HG02840 (cell line): Measurements from ENCODE around the gene ARRDC2.
"Not testable (repeated sequence)": the region's sequence is repeated elsewhere in the genome, so short reads cannot be mapped to it uniquely, and the experiment has no call there.

Source experiments
- ATAC-seq: cut with Tn5 transposase; IDR thresholded peaks from one replicate; pipeline ENCODE4 v1.9.1; 2021; ENCODE audit warnings: mild to moderate bottlenecking, moderate library complexity, moderate number of reproducible peaks; ENCODE audit not compliant: unreplicated experiment, low FRiP score

Gene ARRDC2

GRCh38 chr19:18013210-18014111, 5.5 kb downstream of the ARRDC2 start:
- no peak for ATAC-seq

GRCh38 chr19:18014197-18014596, 6.2 kb downstream of the ARRDC2 start:
- no peak for ATAC-seq

- ATAC-seq = no peak
Measured at GRCh38 chr19:18016209-18016910, 8.4 kb downstream of the ARRDC2 start.

- ATAC-seq = no peak
Measured at GRCh38 chr19:18017275-18018083, 9.5 kb downstream of the ARRDC2 start.

- ATAC-seq = no peak
Measured at GRCh38 chr19:18020212-18021085, 12.5 kb downstream of the ARRDC2 start.

- no peak for ATAC-seq
Measured at GRCh38 chr19:18021121-18021755, 13.3 kb downstream of the ARRDC2 start.

- no peak for ATAC-seq
Measured at GRCh38 chr19:18023622-18024251, 15.8 kb downstream of the ARRDC2 start.

- ATAC-seq = no peak
Measured at GRCh38 chr19:18027151-18027550, 19.2 kb downstream of the ARRDC2 start.

- no peak for ATAC-seq
Measured at GRCh38 chr19:18029617-18030338, 21.8 kb downstream of the ARRDC2 start.

GRCh38 chr19:18031401-18031800, 23.4 kb downstream of the ARRDC2 start:
- not testable (repeated sequence) for ATAC-seq

GRCh38 chr19:18032102-18032501, 24.1 kb downstream of the ARRDC2 start:
- not testable (repeated sequence) for ATAC-seq

- ATAC-seq = no peak
Measured at GRCh38 chr19:18041054-18041453, 33.1 kb downstream of the ARRDC2 start.

- ATAC-seq = no peak
Measured at GRCh38 chr19:18043676-18044075, 35.7 kb downstream of the ARRDC2 start.

GRCh38 chr19:18044825-18045304, 36.9 kb downstream of the ARRDC2 start:
- ATAC-seq = peak; percentile 90

GRCh38 chr19:18045307-18046050, 37.5 kb downstream of the ARRDC2 start:
- ATAC-seq = no peak

GRCh38 chr19:18046059-18046718, 38.2 kb downstream of the ARRDC2 start:
- ATAC-seq = no peak

- no peak for ATAC-seq
Measured at GRCh38 chr19:18049385-18049784, 41.4 kb downstream of the ARRDC2 start.
